HEK293 (cell line): ENCODE results near the gene NDUFA9.

Experiments used
- BCL6B ChIP-seq: fragments of 450-650 bp; formaldehyde crosslinking; IDR thresholded peaks from 2 replicates; pipeline ENCODE4 v1.5.1; 2017; ENCODE audit warnings: missing biosample characterization, missing genetic modification characterization
- HOXC10 ChIP-seq: sonication (generic); formaldehyde crosslinking; IDR thresholded peaks from 2 replicates; pipeline ENCODE4 v1.8.1; 2023; ENCODE audit warnings: mild to moderate bottlenecking, missing genetic modification reagents
- KLF17 ChIP-seq: fragments of 450-650 bp; formaldehyde crosslinking; IDR thresholded peaks from 2 replicates; pipeline ENCODE4 v1.5.1; 2016; ENCODE audit warnings: missing biosample characterization, missing genetic modification characterization
- MYNN ChIP-seq: fragments of 450-650 bp; formaldehyde crosslinking; IDR thresholded peaks from 2 replicates; pipeline ENCODE4 v1.5.1; 2016; ENCODE audit warnings: missing biosample characterization, missing genetic modification characterization, borderline replicate concordance
- PRDM1 ChIP-seq: fragments of 450-650 bp; formaldehyde crosslinking; IDR thresholded peaks from 2 replicates; pipeline ENCODE4; 2016; ENCODE audit warnings: missing biosample characterization, missing genetic modification characterization
- PRDM10 ChIP-seq: fragments of 450-650 bp; formaldehyde crosslinking; IDR thresholded peaks from 2 replicates; pipeline ENCODE4 v1.5.1; 2016; ENCODE audit warnings: missing biosample characterization, missing genetic modification characterization
- PRDM4 ChIP-seq: fragments of 450-650 bp; formaldehyde crosslinking; IDR thresholded peaks from 2 replicates; pipeline ENCODE4 v1.5.1; 2017; ENCODE audit warnings: missing biosample characterization, missing genetic modification characterization
- SALL2 ChIP-seq: fragments of 450-650 bp; formaldehyde crosslinking; IDR thresholded peaks from 2 replicates; pipeline ENCODE4 v1.5.0; 2017; ENCODE audit warnings: missing biosample characterization, mild to moderate bottlenecking, missing genetic modification characterization, borderline replicate concordance
- SP7 ChIP-seq: fragments of 450-650 bp; formaldehyde crosslinking; IDR thresholded peaks from 2 replicates; pipeline ENCODE4 v1.5.1; 2016; ENCODE audit warnings: missing biosample characterization, missing genetic modification characterization
- WT1 ChIP-seq: fragments of 450-650 bp; formaldehyde crosslinking; IDR thresholded peaks from 2 replicates; pipeline ENCODE4 v1.5.1; 2016; ENCODE audit warnings: missing biosample characterization, missing genetic modification characterization
- YY2 ChIP-seq: fragments of 450-650 bp; formaldehyde crosslinking; IDR thresholded peaks from 2 replicates; pipeline ENCODE4 v1.5.1; 2016; ENCODE audit warnings: missing biosample characterization, missing genetic modification characterization
- ZBTB1 ChIP-seq: fragments of 450-650 bp; formaldehyde crosslinking; IDR thresholded peaks from 2 replicates; pipeline ENCODE4 v1.5.1; 2016; ENCODE audit warnings: missing biosample characterization, missing genetic modification characterization
- ZBTB20 ChIP-seq: fragments of 450-650 bp; formaldehyde crosslinking; IDR thresholded peaks from 2 replicates; pipeline ENCODE4 v1.5.1; 2016; ENCODE audit warnings: missing biosample characterization, missing genetic modification characterization
- ZBTB26 ChIP-seq: fragments of 450-650 bp; formaldehyde crosslinking; optimal IDR thresholded peaks from 2 replicates; pipeline ENCODE3; 2016; ENCODE audit warnings: missing biosample characterization, mild to moderate bottlenecking, missing genetic modification characterization
- ZNF2 ChIP-seq: fragments of 450-650 bp; formaldehyde crosslinking; IDR thresholded peaks from 2 replicates; pipeline ENCODE4 v1.5.1; 2016; ENCODE audit warnings: missing biosample characterization, missing genetic modification characterization
- ZNF501 ChIP-seq: fragments of 450-650 bp; formaldehyde crosslinking; IDR thresholded peaks from 2 replicates; pipeline ENCODE4 v1.5.1; 2016; ENCODE audit warnings: missing biosample characterization, missing genetic modification characterization
- ZNF510 ChIP-seq: fragments of 450-650 bp; formaldehyde crosslinking; IDR thresholded peaks from 2 replicates; pipeline ENCODE4 v1.5.1; 2018; ENCODE audit warnings: mild to moderate bottlenecking, missing genetic modification characterization, missing biosample characterization; ENCODE audit not compliant: insufficient replicate concordance
- ZNF558 ChIP-seq: fragments of 450-650 bp; formaldehyde crosslinking; IDR thresholded peaks from 2 replicates; pipeline ENCODE4 v1.5.1; 2016; ENCODE audit warnings: missing biosample characterization, missing genetic modification characterization
- ZNF596 ChIP-seq: fragments of 450-650 bp; IDR thresholded peaks from 2 replicates; pipeline ENCODE4 v1.5.0; 2018; ENCODE audit warnings: missing biosample characterization, mild to moderate bottlenecking, missing genetic modification characterization, moderate library complexity
- ZNF623 ChIP-seq: fragments of 450-650 bp; formaldehyde crosslinking; IDR thresholded peaks from 2 replicates; pipeline ENCODE4 v1.5.1; 2016; ENCODE audit warnings: missing biosample characterization, missing genetic modification characterization
- ZNF639 ChIP-seq: fragments of 450-650 bp; formaldehyde crosslinking; IDR thresholded peaks from 2 replicates; pipeline ENCODE4 v1.5.1; 2016; ENCODE audit warnings: missing biosample characterization, missing genetic modification characterization
- ZNF660 ChIP-seq: fragments of 450-650 bp; IDR thresholded peaks from 2 replicates; pipeline ENCODE4 v1.5.1; 2018; ENCODE audit warnings: missing biosample characterization, mild to moderate bottlenecking, missing genetic modification characterization
- ZNF692 ChIP-seq: fragments of 450-650 bp; formaldehyde crosslinking; IDR thresholded peaks from 2 replicates; pipeline ENCODE4 v1.5.1; 2016; ENCODE audit warnings: missing biosample characterization, missing genetic modification characterization
- ZSCAN30 ChIP-seq: fragments of 450-650 bp; IDR thresholded peaks from 2 replicates; pipeline ENCODE4 v1.5.1; 2018; ENCODE audit warnings: missing biosample characterization, mild to moderate bottlenecking, missing genetic modification characterization, moderate library complexity

Gene NDUFA9

GRCh38 chr12:4648501-4649357 lies at the start of gene NDUFA9, which contains the start of gene AKAP3 (continued):
- TF ChIP-seq KLF17 (tag by site-specific recombination): no peak
- TF ChIP-seq ZBTB20 (tag by site-specific recombination): peak; percentile 55
- TF ChIP-seq PRDM4: peak; percentile 53; the same call in 1 of the 2 replicates
- TF ChIP-seq HOXC10: no peak
- peak; percentile 42; the same call in 1 of the 2 replicates for TF ChIP-seq ZNF660 (tag by site-specific recombination)
- no peak for TF ChIP-seq ZNF558 (tag by site-specific recombination)
- TF ChIP-seq PRDM1 (tag by site-specific recombination): peak; percentile 99
- TF ChIP-seq ZNF623 (tag by site-specific recombination): no peak
- peak; percentile 53; the same call in 1 of the 2 replicates for TF ChIP-seq ZNF501 (tag by site-specific recombination)
- TF ChIP-seq ZNF639 (tag by site-specific recombination): peak; percentile 55
- TF ChIP-seq ZNF510 (tag by site-specific recombination): no peak
- peak; percentile 28; the same call in 1 of the 2 replicates for TF ChIP-seq SP7 (tag by site-specific recombination)
- 0 out of 2 replicates have a peak, but pooled peaks have one; percentile 38 for TF ChIP-seq ZSCAN30 (tag by site-specific recombination)
- TF ChIP-seq MYNN (tag by site-specific recombination): no peak
- TF ChIP-seq ZBTB1 (tag by site-specific recombination): no peak
- TF ChIP-seq ZNF692 (tag by site-specific recombination): no peak
- no peak for TF ChIP-seq WT1 (tag by site-specific recombination)
- TF ChIP-seq PRDM10 (tag by site-specific recombination): peak; percentile 100
- TF ChIP-seq ZBTB26 (tag by site-specific recombination): peak; percentile 7
- peak; percentile 89 for TF ChIP-seq YY2
- TF ChIP-seq SALL2 (tag by site-specific recombination): no peak
- TF ChIP-seq ZNF596 (tag by site-specific recombination): no peak
- peak; percentile 81; the same call in 1 of the 2 replicates for TF ChIP-seq ZNF2
- peak; percentile 64 for TF ChIP-seq BCL6B (tag by site-specific recombination)
